ENCODE results near the gene MYO15B. TPM values are rescaled to one million over a fixed set of nuclear protein-coding genes. Genes with fewer than 3 reads are reported as not detected.

The MYO15B gene
- total RNA-seq, 2 experiments from 2014 or later = 8.9 to 19.2 TPM

DNA sequence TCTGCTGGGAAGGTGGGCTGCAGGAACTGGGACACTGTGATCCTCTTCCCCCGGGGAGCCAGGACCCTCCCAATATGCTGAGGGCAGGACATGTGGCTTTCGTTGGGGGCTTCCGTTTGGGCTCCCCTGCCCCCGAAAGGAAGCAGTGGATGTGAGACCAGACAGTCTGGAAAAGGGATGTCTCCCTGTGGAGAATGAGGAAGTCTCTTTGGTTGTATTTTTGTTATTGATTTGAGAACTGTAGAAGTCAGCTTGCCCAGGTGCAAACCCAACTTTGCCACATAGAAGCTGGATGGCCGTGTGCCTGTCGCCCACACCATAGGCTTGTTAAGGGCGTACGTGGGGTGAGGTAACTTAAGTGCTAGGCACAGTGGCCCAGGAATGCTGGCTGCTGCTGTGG, 43.4 kb upstream of the MYO15B start:
- TF ChIP-seq EZH2phosphoT487 (IDR thresholded peaks at IDR 0.05; ENCODE audit: borderline replicate concordance, low read depth, low read length) (no peak), CTCF (conservative IDR thresholded peaks at IDR 0.05; ENCODE audit: low read length) (no peak)
- Histone ChIP-seq H3K27ac (ENCODE audit: low read depth, low read length, poor library complexity, severe bottlenecking) (no peak overlapping the region), H3K4me2 (ENCODE audit: low read length) (no peak overlapping the region), H3K4me1 (ENCODE audit: insufficient read depth, low read length, poor library complexity, severe bottlenecking) (no peaks in the 10 kb centered on the region), H3K79me2 (ENCODE audit: insufficient read depth, low read depth, low read length) (no peaks in the 10 kb centered on the region), H2AFZ (ENCODE audit: low read length) (no peak overlapping the region), H3K9me2 (ENCODE audit: insufficient read depth, low read length) (no peaks in the 10 kb centered on the region), H3K9me3 (ENCODE audit: low read length) (no peaks in the 10 kb centered on the region), H3K4me3 (ENCODE audit: low read depth, low read length, poor library complexity, severe bottlenecking) (no peak overlapping the region), H4K20me1 (ENCODE audit: insufficient read depth, low read length) (no peaks in the 10 kb centered on the region), H3K36me3 (ENCODE audit: insufficient read depth, low read length) (no peaks in the 10 kb centered on the region)
- no TSS peak for BruUV-seq (replicated peaks)
- DNase-seq (ENCODE audit: low spot score) = no peak
- intact Hi-C loops (cut with micrococcal nuclease; ENCODE audit: unreplicated experiment) = no loop called here
- ChIA-PET POLR2A (no interaction called here), CTCF (ENCODE audit: unreplicated experiment) (interaction anchor here (0.6 kb wide), 1 partner anchor 485 kb away, joined by 3 read pairs; no protein-coding TSS in a partner anchor)

- TF ChIP-seq CTCF (conservative IDR thresholded peaks at IDR 0.05; ENCODE audit: low read length) = no peak
- TF ChIP-seq EZH2phosphoT487 (IDR thresholded peaks at IDR 0.05; ENCODE audit: borderline replicate concordance, low read depth, low read length) = no peak
- Histone ChIP-seq H4K20me1 (ENCODE audit: insufficient read depth, low read length) (no peaks in the 10 kb centered on the region), H3K27ac (ENCODE audit: low read depth, low read length, poor library complexity, severe bottlenecking) (no peak overlapping the region), H3K79me2 (ENCODE audit: insufficient read depth, low read depth, low read length) (no peaks in the 10 kb centered on the region), H3K9me2 (ENCODE audit: insufficient read depth, low read length) (no peaks in the 10 kb centered on the region), H3K36me3 (ENCODE audit: insufficient read depth, low read length) (no peaks in the 10 kb centered on the region), H3K4me3 (ENCODE audit: low read depth, low read length, poor library complexity, severe bottlenecking) (no peak overlapping the region), H3K9me3 (ENCODE audit: low read length) (no peaks in the 10 kb centered on the region), H3K4me1 (ENCODE audit: insufficient read depth, low read length, poor library complexity, severe bottlenecking) (no peaks in the 10 kb centered on the region), H3K4me2 (ENCODE audit: low read length) (no peak overlapping the region), H2AFZ (ENCODE audit: low read length) (no peak overlapping the region)
- no TSS peak for BruUV-seq (replicated peaks)
- POLR2A ChIA-PET = no interaction called here
- no peak for DNase-seq (ENCODE audit: low spot score)
- intact Hi-C loops (cut with micrococcal nuclease; ENCODE audit: unreplicated experiment) = no loop called here
- CTCF ChIA-PET (ENCODE audit: unreplicated experiment) = no interaction called here
These were observed 41.4 kb upstream of the MYO15B start for GRCh38 chr17:75546181-75546580.

DNA sequence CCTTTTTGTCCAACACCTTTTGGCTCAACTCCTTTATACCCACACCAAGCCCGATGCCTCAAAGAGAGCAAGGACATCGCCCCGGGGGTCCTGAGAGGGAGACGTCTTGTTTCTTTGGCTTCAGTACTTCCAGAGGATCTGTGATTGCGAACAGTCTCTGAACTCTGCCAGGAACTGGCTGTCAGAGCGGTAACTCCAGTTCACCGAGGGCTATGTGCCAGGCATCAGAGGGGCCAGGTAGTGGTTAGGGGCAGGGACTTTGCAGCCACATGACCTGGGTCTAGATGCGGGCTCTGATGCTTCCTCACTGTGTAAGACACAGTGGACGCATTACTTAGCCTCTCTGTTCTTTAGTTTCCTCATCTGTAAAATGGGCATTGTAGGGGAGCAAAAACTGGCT, 40.5 kb upstream of the MYO15B start:
- H3K4me3 ChIP-seq (ENCODE audit: low read depth, low read length, poor library complexity, severe bottlenecking) = no peak overlapping the region
- DNase-seq (ENCODE audit: low spot score) = no peak
- intact Hi-C loops (cut with micrococcal nuclease; ENCODE audit: unreplicated experiment) = no loop called here
- no peaks in the 10 kb centered on the region for H3K9me2 ChIP-seq (ENCODE audit: insufficient read depth, low read length)
- H3K9me3 ChIP-seq (ENCODE audit: low read length) = no peaks in the 10 kb centered on the region
- H3K79me2 ChIP-seq (ENCODE audit: insufficient read depth, low read depth, low read length) = no peaks in the 10 kb centered on the region
- CTCF ChIA-PET (ENCODE audit: unreplicated experiment) = no interaction called here
- H3K4me1 ChIP-seq (ENCODE audit: insufficient read depth, low read length, poor library complexity, severe bottlenecking) = no peaks in the 10 kb centered on the region
- POLR2A ChIA-PET = no interaction called here
- H2AFZ ChIP-seq (ENCODE audit: low read length) = no peak overlapping the region
- TF ChIP-seq EZH2phosphoT487 (IDR thresholded peaks at IDR 0.05; ENCODE audit: borderline replicate concordance, low read depth, low read length) = no peak
- TF ChIP-seq CTCF (conservative IDR thresholded peaks at IDR 0.05; ENCODE audit: low read length) = no peak
- no peaks in the 10 kb centered on the region for H3K36me3 ChIP-seq (ENCODE audit: insufficient read depth, low read length)
- H3K4me2 ChIP-seq (ENCODE audit: low read length) = no peak overlapping the region
- H3K27ac ChIP-seq (ENCODE audit: low read depth, low read length, poor library complexity, severe bottlenecking) = no peak overlapping the region
- no TSS peak for BruUV-seq (replicated peaks)
- no peaks in the 10 kb centered on the region for H4K20me1 ChIP-seq (ENCODE audit: insufficient read depth, low read length)

Data from OCI-LY7 (cell line).